Adrenal gland (tissue), 5 donors: ENCODE results near the gene BABAM2.

Source experiments
- CTCF ChIP-seq, 6 experiments: fragments of 450-650 bp in 4 of 6; fragments of 200-600 bp in 2 of 6; sonication (generic) in 1 of 6; IDR thresholded peaks; 1 replicate in 5 of 6; 2 replicates in 1 of 6; pipeline versions ENCODE4 v1.5.1 to v1.8.0; 2016 to 2021; ENCODE audit warnings: antibody characterized with exemption in 6 of 6, mild to moderate bottlenecking in 2 of 6, moderate library complexity in 1 of 6
- POLR2A ChIP-seq, 2 donors: fragments of 450-650 bp; IDR thresholded peaks; one replicate each; pipeline ENCODE4 v1.6.1; 2017; ENCODE audit warnings: antibody characterized with exemption in 2 of 2, mild to moderate bottlenecking in 2 of 2, moderate library complexity in 1 of 2
- donor health status: DM: no; HTN: no; CAD: no.

- TF ChIP-seq POLR2A (IDR thresholded peaks at IDR 0.05) (no peak), CTCF (IDR thresholded peaks at IDR 0.05) (no peak)
Measured at GRCh38 chr2:28359222-28360057, 468.9 kb downstream of the BABAM2 start.
